Adipose tissue (tissue), 3 donors: ENCODE measurements around the gene TTN. TPM values are rescaled to one million over a fixed set of nuclear protein-coding genes. Genes with fewer than 3 reads are reported as not detected.

Experiments used
- H3K27ac ChIP-seq: one replicate; pipeline ENCODE4 v1.5.1; 2013; ENCODE audit warnings: low read depth, low read length
- WGBS, 3 donors: extraction: QIAGEN DNeasy Blood & Tissue Kit; methylation state at CpG; one replicate each; pipeline ENCODE4 v1.1.7; 2013; 5-methylcytosine and 5-hydroxymethylcytosine counted together
- polyA plus RNA-seq, 3 donors: library from polyadenylated mRNA; stranded (reverse); fragments of 200-250 nt; gene quantifications; one replicate each; pipeline ENCODE4 v1.2.3, GENCODE V29; 2013
- donor health status: healthy with polysubstance abuse.
- donor health status: Bipolar disorder and iron deficiency.
- donor health status: healthy.

TTN gene
- polyA plus RNA-seq, 3 donors: 0.03 to 1.9 (median 0.18) TPM

- WGBS, 3 donors: 71 to 88% (median 77%) methylated on average over 1 of the region's 1 CpG
- H3K27ac ChIP-seq: no peak overlapping the region
Observed at GRCh38 chr2:178627401-178627800, 179.8 kb downstream of the TTN start.

- 90 to 100% (median 98%) methylated on average over 1 of the region's 1 CpG for WGBS, 3 donors
Observed at GRCh38 chr2:178615969-178616368, 191.3 kb downstream of the TTN start.

GRCh38 chr2:178602901-178603300 is 204.3 kb downstream of the TTN start:
- H3K27ac ChIP-seq: no peak overlapping the region

More at GRCh38 chr2:178615969-178616368, 191.3 kb downstream of the TTN start:
- no peak overlapping the region for H3K27ac ChIP-seq

- H3K27ac ChIP-seq: no peak overlapping the region
- whole genome bisulfite sequencing, 3 donors: 95 to 98% (median 97%) methylated on average over 6 of the region's 6 CpGs
Observed at GRCh38 chr2:178592655-178593054, 214.6 kb downstream of the TTN start.

- no peak overlapping the region for H3K27ac ChIP-seq
- 81 to 89% (median 87%) methylated on average over 2 of the region's 2 CpGs for WGBS, 3 donors
Observed at GRCh38 chr2:178589335-178589734, 217.9 kb downstream of the TTN start.

- WGBS, 3 donors: 92 to 94% (median 94%) methylated on average over 10 of the region's 10 CpGs
- no peak overlapping the region for H3K27ac ChIP-seq
Observed at GRCh38 chr2:178584666-178585065, 222.6 kb downstream of the TTN start.

GRCh38 chr2:178579006-178579405 is 228.2 kb downstream of the TTN start:
- 93 to 97% (median 94%) methylated on average over 3 of the region's 3 CpGs for WGBS, 3 donors
- H3K27ac ChIP-seq: no peak overlapping the region

- WGBS, 3 donors: 96 to 97% (median 97%) methylated on average over 7 of the region's 7 CpGs
- no peak overlapping the region for H3K27ac ChIP-seq
Observed at GRCh38 chr2:178574789-178575188, 232.4 kb downstream of the TTN start.

- 96 to 97% (median 96%) methylated on average over 4 of the region's 4 CpGs for WGBS, 3 donors
- H3K27ac ChIP-seq: no peak overlapping the region
Observed at GRCh38 chr2:178568227-178568626, 239.0 kb downstream of the TTN start.

GRCh38 chr2:178553047-178553446 is 254.2 kb downstream of the TTN start:
- no peak overlapping the region for H3K27ac ChIP-seq
- WGBS, 3 donors: 87 to 93% (median 89%) methylated on average over 2 of the region's 2 CpGs

- no peak overlapping the region for H3K27ac ChIP-seq
- 95 to 98% (median 95%) methylated on average over 2 of the region's 2 CpGs for WGBS, 3 donors
Observed at GRCh38 chr2:178550352-178550751, 256.9 kb downstream of the TTN start.

- H3K27ac ChIP-seq: no peak overlapping the region
- 94 to 97% (median 95%) methylated on average over 5 of the region's 5 CpGs for WGBS, 3 donors
Observed at GRCh38 chr2:178542569-178542968, 264.7 kb downstream of the TTN start.

- 93 to 94% (median 94%) methylated on average over 12 of the region's 12 CpGs for WGBS, 3 donors
- no peak overlapping the region for H3K27ac ChIP-seq
Observed at GRCh38 chr2:178542161-178542560, 265.1 kb downstream of the TTN start.

GRCh38 chr2:178536037-178536436 is 271.2 kb downstream of the TTN start:
- whole genome bisulfite sequencing, 3 donors: 92 to 98% (median 93%) methylated on average over 4 of the region's 4 CpGs

GRCh38 chr2:178531168-178531567 is 276.1 kb downstream of the TTN start:
- no peak overlapping the region for H3K27ac ChIP-seq
- 69 to 95% (median 74%) methylated on average over 12 of the region's 12 CpGs for WGBS, 3 donors

More at GRCh38 chr2:178536037-178536436, 271.2 kb downstream of the TTN start:
- no peak overlapping the region for H3K27ac ChIP-seq

GRCh38 chr2:178530625-178531142 is 276.5 kb downstream of the TTN start:
- WGBS, 3 donors: 56 to 87% (median 70%) methylated on average over 8 of the region's 8 CpGs
- H3K27ac ChIP-seq: no peak overlapping the region

- 62 to 86% (median 65%) methylated on average over 2 of the region's 2 CpGs for WGBS, 3 donors
- H3K27ac ChIP-seq: no peak overlapping the region
Observed at GRCh38 chr2:178530131-178530530, 277.1 kb downstream of the TTN start.

GRCh38 chr2:178529194-178529593 is 278.0 kb downstream of the TTN start:
- 68 to 77% (median 76%) methylated on average over 2 of the region's 2 CpGs for WGBS, 3 donors
- no peak overlapping the region for H3K27ac ChIP-seq

- no peak overlapping the region for H3K27ac ChIP-seq
- 88 to 96% (median 92%) methylated on average over 5 of the region's 5 CpGs for WGBS, 3 donors
Observed at GRCh38 chr2:178528647-178529046, 278.6 kb downstream of the TTN start.

- 74 to 97% (median 77%) methylated on average over 2 of the region's 2 CpGs for WGBS, 3 donors
- H3K27ac ChIP-seq: no peak overlapping the region
Observed at GRCh38 chr2:178527592-178527991, 279.6 kb downstream of the TTN start.

GRCh38 chr2:178526256-178526655 is 281.0 kb downstream of the TTN start:
- H3K27ac ChIP-seq: no peak overlapping the region
- 86 to 93% (median 88%) methylated on average over 4 of the region's 4 CpGs for WGBS, 3 donors
